PC-3 (cell line): ENCODE results near the gene CDK11A.

Experiments
- CTCF ChIP-seq: fragments of 300-600 bp; sonication (generic); conservative IDR thresholded peaks from 2 replicates; pipeline ENCODE4 v1.5.1; 2017; ENCODE audit warnings: antibody characterized with exemption, low read depth, mild to moderate bottlenecking, low read length
- EZH2 ChIP-seq: fragments of 300-600 bp; sonication (generic); IDR thresholded peaks from one replicate; pipeline ENCODE4 v1.6.1; 2017; ENCODE audit warnings: antibody characterized with exemption, mild to moderate bottlenecking, low read length; ENCODE audit not compliant: unreplicated experiment
- EZH2phosphoT487 ChIP-seq: fragments of 300-600 bp; sonication (generic); IDR thresholded peaks from 2 replicates; pipeline ENCODE4 v1.6.1; 2018; ENCODE audit warnings: mild to moderate bottlenecking, antibody characterized with exemption, low read length, borderline replicate concordance

- no peak for TF ChIP-seq CTCF
- no peak for TF ChIP-seq EZH2
- no peak for TF ChIP-seq EZH2phosphoT487
These were observed 40.9 kb downstream of the CDK11A start for GRCh38 chr1:1683104-1683905.
